Tibial nerve (tissue), 3 donors: Measurements from ENCODE around the gene TNFSF13.

Source experiments
- CTCF ChIP-seq, 5 experiments: fragments of 200-600 bp in 3 of 5; fragments of 450-650 bp in 2 of 5; sonication (generic) in 3 of 5; IDR thresholded peaks; one replicate each; pipeline ENCODE4 v1.5.1; 2016 to 2019; ENCODE audit warnings: antibody characterized with exemption in 5 of 5, mild to moderate bottlenecking in 3 of 5, moderate library complexity in 2 of 5
- POLR2A ChIP-seq, 2 donors: fragments of 450-650 bp; IDR thresholded peaks; one replicate each; pipeline ENCODE4 v1.6.1; 2017; ENCODE audit warnings: antibody characterized with exemption in 2 of 2, mild to moderate bottlenecking in 2 of 2, moderate library complexity in 2 of 2

- TF ChIP-seq POLR2A (IDR thresholded peaks at IDR 0.05) (peak; percentile 98 to 99), CTCF (IDR thresholded peaks at IDR 0.05) (peak in 2 of 5 experiments; percentile 48 to 54)
Observed at GRCh38 chr17:7572588-7573323, 14.2 kb downstream of the TNFSF13 start.
